GM23338 (cell line): Measurements from ENCODE around the gene TMPRSS9. TPM values are rescaled to one million over a fixed set of nuclear protein-coding genes. Genes with fewer than 3 reads are reported as not detected.

Source experiments
- ATAC-seq: fragments of 200-7000 bp; cut with Tn5 transposase; 3 replicates; pipeline ENCODE4 v1.9.1; 2020
- DNase-seq: peaks from one replicate; pipeline ENCODE4 v3.0.0-alpha.2; 2015; ENCODE audit warnings: low spot score
- H2AFZ ChIP-seq: fragments of 200-600 bp; sonication (generic); 2 replicates; pipeline ENCODE4 v1.8.0; 2016; ENCODE audit warnings: antibody characterized with exemption, mild to moderate bottlenecking, moderate library complexity
- H3F3A ChIP-seq: fragments of 200-600 bp; sonication (generic); replicated peaks from 2 replicates; pipeline ENCODE4 v1.8.0; 2017; ENCODE audit warnings: antibody characterized with exemption, mixed run types, low read depth
- H3K27ac ChIP-seq: fragments of 200-600 bp; sonication (generic); 2 replicates; pipeline ENCODE4 v1.6.1; 2016; ENCODE audit warnings: low read depth
- H3K27me3 ChIP-seq: fragments of 200-600 bp; sonication (generic); 2 replicates; pipeline ENCODE4 v1.8.0; 2016; ENCODE audit warnings: mild to moderate bottlenecking, mixed run types, moderate library complexity; ENCODE audit not compliant: insufficient read depth
- H3K36me3 ChIP-seq: fragments of 200-600 bp; sonication (generic); 2 replicates; pipeline ENCODE4 v1.8.0; 2016; ENCODE audit warnings: mild to moderate bottlenecking; ENCODE audit not compliant: insufficient read depth
- H3K4me1 ChIP-seq: fragments of 200-600 bp; sonication (generic); 2 replicates; pipeline ENCODE4 v1.8.0; 2016; ENCODE audit warnings: mild to moderate bottlenecking, moderate library complexity; ENCODE audit not compliant: insufficient read depth
- H3K4me2 ChIP-seq: fragments of 200-600 bp; sonication (generic); 2 replicates; pipeline ENCODE4 v1.7.1; 2017; ENCODE audit warnings: mixed run types
- H3K4me3 ChIP-seq: fragments of 200-600 bp; sonication (generic); 2 replicates; pipeline ENCODE4 v1.6.1; 2016; ENCODE audit warnings: mixed run types
- H3K79me2 ChIP-seq: fragments of 200-600 bp; sonication (generic); replicated peaks from 2 replicates; pipeline ENCODE4 v1.8.0; 2017; ENCODE audit warnings: mild to moderate bottlenecking; ENCODE audit not compliant: insufficient read depth
- H3K9me2 ChIP-seq: fragments of 200-600 bp; sonication (generic); 2 replicates; pipeline ENCODE4 v1.8.0; 2017; ENCODE audit not compliant: insufficient read depth
- H4K20me1 ChIP-seq: fragments of 200-600 bp; sonication (generic); replicated peaks from 2 replicates; pipeline ENCODE4 v1.8.0; 2017; ENCODE audit warnings: mild to moderate bottlenecking; ENCODE audit not compliant: insufficient read depth
- H3K27ac Mint-ChIP-seq: 2 replicates; pipeline ENCODE4 v1.8.0; 2020; ENCODE audit warnings: inconsistent platforms, mild to moderate bottlenecking, moderate library complexity, mixed read lengths
- H3K27me3 Mint-ChIP-seq: 3 replicates; pipeline ENCODE4 v1.8.0; 2022; ENCODE audit warnings: low read depth, mild to moderate bottlenecking, moderate library complexity, mixed read lengths, inconsistent platforms; ENCODE audit not compliant: insufficient read depth, poor library complexity
- H3K36me3 Mint-ChIP-seq: 3 replicates; pipeline ENCODE4 v1.8.0; 2021; ENCODE audit warnings: low read depth, mild to moderate bottlenecking, inconsistent platforms, moderate library complexity, mixed read lengths
- H3K4me1 Mint-ChIP-seq: 3 replicates; pipeline ENCODE4 v1.8.0; 2020; ENCODE audit warnings: mild to moderate bottlenecking, inconsistent platforms, mixed read lengths
- H3K4me3 Mint-ChIP-seq: 3 replicates; pipeline ENCODE4 v1.8.0; 2021; ENCODE audit warnings: moderate library complexity, mild to moderate bottlenecking, inconsistent platforms, mixed read lengths
- H3K9me3 Mint-ChIP-seq: 3 replicates; pipeline ENCODE4 v1.8.0; 2020; ENCODE audit warnings: moderate library complexity, mild to moderate bottlenecking, inconsistent platforms, mixed read lengths
- CREB1 ChIP-seq: fragments of 250-450 bp; sonication (Bioruptor Pico); IDR thresholded peaks from 2 replicates; pipeline ENCODE4 v1.5.0; 2020; ENCODE audit warnings: low read depth, mild to moderate bottlenecking, moderate library complexity
- CTCF ChIP-seq, 2 experiments: fragments of 200-600 bp in 1 of 2; sonication (generic) in 1 of 2; conservative IDR thresholded peaks; 2 replicates each; pipeline versions ENCODE4 v1.5.1 to v1.6.1; 2016 to 2017; ENCODE audit warnings: antibody characterized with exemption in 2 of 2, low read depth in 2 of 2, mild to moderate bottlenecking in 2 of 2, moderate library complexity in 1 of 2
- ETS1 ChIP-seq: IDR thresholded peaks from 2 replicates; pipeline ENCODE4 v1.6.1; 2016; ENCODE audit warnings: antibody characterized with exemption
- EZH2 ChIP-seq: fragments of 200-600 bp; sonication (generic); IDR thresholded peaks from one replicate; pipeline ENCODE4 v1.8.0; 2017; ENCODE audit warnings: antibody characterized with exemption, mild to moderate bottlenecking, low read depth; ENCODE audit not compliant: unreplicated experiment
- EZH2phosphoT487 ChIP-seq: fragments of 200-600 bp; sonication (generic); IDR thresholded peaks from one replicate; pipeline ENCODE4 v1.8.1; 2018; ENCODE audit warnings: antibody characterized with exemption; ENCODE audit not compliant: unreplicated experiment
- JUNB ChIP-seq: IDR thresholded peaks from one replicate; pipeline ENCODE4 v1.6.1; 2016; ENCODE audit warnings: antibody characterized with exemption; ENCODE audit not compliant: unreplicated experiment
- NANOG ChIP-seq: IDR thresholded peaks from 2 replicates; pipeline ENCODE4 v1.6.1; 2016; ENCODE audit warnings: antibody characterized with exemption, borderline replicate concordance
- POLR2AphosphoS5 ChIP-seq: IDR thresholded peaks from 2 replicates; pipeline ENCODE4 v1.6.1; 2016; ENCODE audit warnings: antibody characterized with exemption, low read depth
- REST ChIP-seq: IDR thresholded peaks from one replicate; pipeline ENCODE4 v1.6.1; 2018; ENCODE audit warnings: antibody characterized with exemption; ENCODE audit not compliant: unreplicated experiment
- STAT1 ChIP-seq: IDR thresholded peaks from one replicate; pipeline ENCODE4 v1.6.1; 2016; ENCODE audit warnings: antibody characterized with exemption; ENCODE audit not compliant: unreplicated experiment
- ZNF114 ChIP-seq: fragments of 250-450 bp; sonication (Bioruptor Pico); IDR thresholded peaks from 2 replicates; pipeline ENCODE4 v1.5.0; 2020; ENCODE audit warnings: mild to moderate bottlenecking, moderate library complexity
- ZNF331 ChIP-seq: fragments of 250-450 bp; sonication (Bioruptor Pico); IDR thresholded peaks from 2 replicates; pipeline ENCODE4 v1.5.0; 2020; ENCODE audit warnings: low read depth, mild to moderate bottlenecking, moderate library complexity
- ZNF462 ChIP-seq: fragments of 250-450 bp; sonication (Bioruptor Pico); IDR thresholded peaks from 2 replicates; pipeline ENCODE4 v1.5.0; 2020; ENCODE audit warnings: mild to moderate bottlenecking, moderate library complexity
- polyA plus RNA-seq: library from polyadenylated mRNA; unstranded; fragments of >200 nt; fragmentation: Nextera tagmentation; extraction: Ambion mirVana; gene quantifications from 2 replicates; pipeline ENCODE4 v1.2.1, GENCODE V29; 2016
- total RNA-seq: library from RNA; depleted of rRNA; stranded (reverse); fragments of >200 nt; shearing (Covaris generic); gene quantifications from 2 replicates; pipeline ENCODE4 v1.2.3, GENCODE V29; 2014

The TMPRSS9 gene
- total and polyA plus RNA-seq, 2 experiments from 2014 or later, result 0.05 to 0.28 TPM

GRCh38 chr19:2340496-2341243 lies 19.4 kb upstream of the TMPRSS9 start:
- no peak overlapping the region for H3K27ac Mint-ChIP-seq
- Histone ChIP-seq H3K27me3 (no peaks in the 10 kb centered on the region), H3K4me2 (no peak overlapping the region), H3K4me3 (no peak overlapping the region), H3F3A (peaks cover 10% of the 10 kb centered on the region), H3K27ac (no peak overlapping the region), H2AFZ (no peak overlapping the region), H3K9me2 (no peaks in the 10 kb centered on the region; the same call in 1 of the 2 replicates), H3K36me3 (no peaks in the 10 kb centered on the region), H3K4me1 (no peaks in the 10 kb centered on the region), H3K79me2 (peaks cover 8% of the 10 kb centered on the region), H4K20me1 (peaks cover 9% of the 10 kb centered on the region)
- H3K4me1 Mint-ChIP-seq, result peaks cover 8% of the 10 kb centered on the region; the same call in 2 of the 3 replicates
- DNase-seq (no peak), ATAC-seq (no peak)
- peaks cover 21% of the 10 kb centered on the region for H3K36me3 Mint-ChIP-seq
- no peak overlapping the region for H3K4me3 Mint-ChIP-seq
- peaks cover 8% of the 10 kb centered on the region for H3K9me3 Mint-ChIP-seq
- TF ChIP-seq CREB1 (CRISPR knock-in tag), result no peak
- TF ChIP-seq REST, result no peak
- TF ChIP-seq ETS1, result no peak
- no peak for TF ChIP-seq EZH2
- no peak for TF ChIP-seq ZNF114 (CRISPR knock-in tag)
- TF ChIP-seq POLR2AphosphoS5, result no peak
- TF ChIP-seq NANOG, result no peak
- TF ChIP-seq STAT1, result no peak
- no peak for TF ChIP-seq CTCF (conservative IDR thresholded peaks at IDR 0.05; ENCODE audit: low read depth in 2 of 2)
- TF ChIP-seq EZH2phosphoT487, result no peak
- no peak for TF ChIP-seq ZNF462 (CRISPR knock-in tag)
- no peak for TF ChIP-seq JUNB
- no peak for TF ChIP-seq ZNF331
- peaks cover 3% of the 10 kb centered on the region for H3K27me3 Mint-ChIP-seq
